Stimulated activated CD8-positive, alpha-beta memory T cell treated with anti-CD3 and anti-CD28 coated beads, Interleukin-12 subunit alpha, Interleukin-12 subunit beta, amount 100 ng/mL, for 1 hour (primary cell): ENCODE measurements around the gene SLC13A5.
"Not testable (repeated sequence)": the region's sequence is repeated elsewhere in the genome, so short reads cannot be mapped to it uniquely, and the experiment has no call there.

Experiments used
- DNase-seq: peaks from one replicate; pipeline ENCODE4 v3.0.0-alpha.2; 2020; ENCODE audit warnings: low read depth

Gene SLC13A5

DNA sequence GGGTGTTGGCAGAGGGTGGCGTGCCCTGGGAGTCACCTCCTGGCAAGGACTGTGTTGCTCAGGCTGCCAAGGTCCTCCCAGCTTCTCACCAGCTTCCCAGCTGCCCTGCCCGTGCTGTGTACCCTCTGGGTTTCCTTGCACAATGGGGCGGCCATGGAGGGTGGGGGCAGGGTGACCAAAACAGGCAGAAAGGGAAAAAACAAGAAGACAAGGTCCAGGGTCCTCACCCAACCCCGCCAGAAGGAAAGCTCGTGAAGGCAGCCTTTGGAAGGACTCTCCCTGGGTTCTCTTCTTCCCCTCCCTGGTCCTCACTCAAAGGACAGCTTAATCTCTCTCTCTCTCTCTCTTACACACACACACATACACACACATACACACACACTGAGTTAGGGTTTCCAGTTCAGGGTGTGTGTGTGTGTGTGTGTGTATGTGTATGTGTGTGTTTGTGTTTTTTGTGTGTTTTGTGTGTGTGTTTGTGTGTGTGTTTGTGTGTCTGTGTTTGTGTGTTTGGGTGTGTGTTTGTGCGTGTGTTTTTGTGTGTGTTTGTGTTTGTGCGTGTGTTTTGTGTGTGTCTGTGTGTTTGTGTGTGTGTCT, 2.0 kb downstream of the SLC13A5 start:
- no peak for DNase-seq

GRCh38 chr17:6710317-6710716, 2.9 kb downstream of the SLC13A5 start:
- DNase-seq, result no peak

GRCh38 chr17:6708357-6708961, 4.7 kb downstream of the SLC13A5 start:
- no peak for DNase-seq

DNA sequence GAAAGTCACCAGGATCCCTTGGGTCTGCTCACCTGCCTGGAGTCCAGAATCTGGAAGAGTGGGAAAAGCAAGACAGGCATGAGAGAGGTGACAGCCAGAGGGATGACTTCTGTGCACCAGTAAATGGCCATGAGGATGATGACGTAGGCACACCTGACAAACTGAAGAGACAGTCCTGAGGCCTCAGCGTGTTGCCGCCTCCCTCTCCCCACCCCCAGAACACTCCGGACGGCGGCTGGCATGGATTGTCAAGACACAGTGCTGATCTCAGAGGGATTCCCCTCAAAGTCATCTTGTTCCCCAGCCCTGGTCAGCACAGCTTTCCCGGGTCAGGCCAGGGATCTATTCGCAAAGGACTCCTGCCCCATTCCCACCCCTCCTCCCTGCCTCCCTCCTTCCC, 6.2 kb downstream of the SLC13A5 start:
- no peak for DNase-seq

DNA sequence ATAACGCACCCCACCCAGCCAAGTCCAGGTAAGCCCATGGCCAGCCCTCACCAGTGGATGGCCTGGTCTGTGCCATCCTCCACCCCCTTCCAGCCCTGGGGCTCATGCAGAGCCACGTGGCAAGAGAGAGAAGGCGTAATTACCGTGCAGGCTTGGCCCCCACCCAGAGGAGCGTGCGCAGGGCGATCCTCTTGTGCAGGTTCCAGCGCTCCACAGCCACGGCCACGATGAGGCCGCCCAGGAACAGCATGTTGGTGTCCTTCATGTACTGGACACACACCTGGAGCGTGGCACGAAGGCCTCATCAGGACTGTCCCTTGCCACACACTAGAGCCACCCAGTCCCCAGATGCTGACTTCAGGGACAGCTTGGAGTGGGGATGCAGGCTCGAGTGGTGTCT, 6.7 kb downstream of the SLC13A5 start:
- DNase-seq, result no peak

- DNase-seq, result no peak
Measured at GRCh38 chr17:6704470-6705052, 8.6 kb downstream of the SLC13A5 start.

GRCh38 chr17:6703751-6704150, 9.4 kb downstream of the SLC13A5 start:
- no peak for DNase-seq

GRCh38 chr17:6702567-6703215, 10.5 kb downstream of the SLC13A5 start:
- DNase-seq, result no peak

- DNase-seq, result peak; percentile 11
Measured at GRCh38 chr17:6701719-6702118, 11.4 kb downstream of the SLC13A5 start.

- no peak for DNase-seq
Measured at GRCh38 chr17:6700948-6701307, 12.2 kb downstream of the SLC13A5 start.

DNA sequence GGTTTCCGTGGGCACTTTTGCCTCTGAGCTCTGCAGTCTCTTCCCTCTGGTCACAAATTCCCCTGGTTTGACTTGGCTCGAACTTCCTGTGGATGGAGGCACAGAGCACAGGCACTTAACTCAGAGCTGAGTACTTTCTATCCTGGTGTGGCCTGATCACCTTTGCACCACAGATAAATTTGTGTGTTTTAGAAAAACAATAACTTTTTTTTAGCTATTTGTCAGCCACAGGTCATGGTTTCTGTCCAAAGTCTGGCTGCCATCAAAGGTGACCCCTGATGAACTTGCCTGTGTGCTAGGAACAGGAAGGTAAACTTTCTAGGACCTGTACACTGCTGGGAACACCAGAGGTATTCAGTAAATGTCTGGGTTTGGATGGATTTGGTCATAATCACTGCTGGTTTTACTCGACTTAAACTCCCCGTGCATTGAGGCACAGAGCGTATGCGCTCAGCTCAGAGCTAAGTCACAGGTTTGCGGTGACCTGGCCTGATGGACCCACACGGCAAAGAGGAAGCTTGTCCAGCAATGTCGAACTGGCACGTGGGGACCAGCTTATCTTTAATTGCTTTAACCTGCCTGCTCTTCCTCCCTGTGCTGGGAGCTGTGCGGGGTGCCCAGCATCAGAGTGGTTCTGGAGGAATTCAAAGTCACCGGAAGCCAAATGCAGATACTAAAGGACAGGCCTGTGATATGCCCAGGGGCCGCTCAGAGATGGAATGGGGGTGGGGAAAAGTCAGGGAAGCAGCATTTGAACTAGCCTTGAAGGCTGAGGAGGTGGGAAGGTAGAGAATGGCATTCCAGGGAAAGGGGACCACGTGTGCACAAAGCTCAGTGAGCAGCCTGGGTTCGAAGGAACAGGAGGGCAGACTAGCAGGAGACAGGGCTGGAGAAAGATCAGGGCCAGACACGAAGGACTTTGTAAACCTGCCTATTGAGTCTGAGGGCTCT, 12.9 kb downstream of the SLC13A5 start:
- DNase-seq, result no peak

DNA sequence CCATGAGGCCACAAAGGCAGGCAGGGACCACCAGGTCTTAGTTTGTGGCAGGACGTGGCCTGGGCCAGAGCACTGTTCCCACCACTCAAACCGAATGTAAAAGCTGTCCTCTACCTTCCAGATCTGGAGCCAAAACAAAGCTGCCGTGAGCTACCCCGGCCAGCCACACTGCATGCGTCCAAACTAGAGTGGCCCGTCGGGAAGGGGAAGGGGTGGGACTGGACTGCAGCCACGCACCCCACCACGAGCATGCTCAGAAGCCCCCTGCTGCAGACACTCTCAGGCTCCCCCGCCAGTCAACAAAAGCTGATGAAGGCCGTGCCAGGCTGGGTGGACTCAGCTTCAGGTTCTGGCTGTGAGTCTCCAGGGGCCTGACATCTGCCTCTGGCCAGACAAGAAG, 15.2 kb downstream of the SLC13A5 start:
- DNase-seq, result no peak

DNA sequence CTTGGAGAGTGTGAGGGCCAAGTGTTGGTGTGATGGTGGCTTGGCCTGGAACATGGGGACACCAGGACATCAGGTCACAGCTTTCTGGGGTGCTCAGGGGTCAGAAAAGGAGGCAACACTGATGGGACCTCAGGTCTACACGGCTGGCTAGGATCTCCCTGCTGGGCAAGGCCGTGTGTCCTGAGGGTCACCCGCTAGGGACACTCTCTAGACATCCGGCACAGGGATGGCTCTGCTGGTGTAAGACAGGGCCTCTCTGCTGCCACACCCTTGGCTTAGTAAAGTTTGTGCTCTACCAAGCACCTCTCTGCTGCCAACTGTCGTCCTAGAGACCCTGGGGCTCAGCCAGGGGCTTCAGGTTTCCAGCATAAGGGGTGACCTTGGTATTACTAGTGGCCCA, 16.3 kb downstream of the SLC13A5 start:
- DNase-seq, result no peak

GRCh38 chr17:6695565-6695964, 17.6 kb downstream of the SLC13A5 start:
- no peak for DNase-seq

DNA sequence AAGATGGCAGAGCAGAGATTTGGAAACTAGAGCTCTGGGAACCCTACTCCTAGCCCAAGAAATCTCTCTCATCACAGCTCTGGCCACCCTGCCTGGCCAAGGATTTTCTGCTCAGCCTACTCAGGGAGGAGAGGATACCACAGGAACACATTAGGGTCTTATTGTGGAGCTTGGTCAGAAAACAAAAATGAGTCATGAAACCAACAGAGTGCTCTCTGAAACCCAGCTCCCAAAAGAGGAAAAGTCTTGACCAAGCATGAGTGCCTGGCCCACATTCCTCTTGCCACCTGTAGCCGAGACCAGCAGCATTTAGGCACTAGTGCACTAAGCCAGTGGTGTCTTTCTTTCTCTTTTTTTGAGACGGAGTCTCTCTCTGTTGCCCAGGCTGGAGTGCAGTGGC, 18.1 kb downstream of the SLC13A5 start:
- DNase-seq, result no peak

GRCh38 chr17:6691958-6692357, 21.2 kb downstream of the SLC13A5 start:
- not testable (repeated sequence) for DNase-seq

GRCh38 chr17:6691546-6691945, 21.6 kb downstream of the SLC13A5 start:
- no peak for DNase-seq

DNA sequence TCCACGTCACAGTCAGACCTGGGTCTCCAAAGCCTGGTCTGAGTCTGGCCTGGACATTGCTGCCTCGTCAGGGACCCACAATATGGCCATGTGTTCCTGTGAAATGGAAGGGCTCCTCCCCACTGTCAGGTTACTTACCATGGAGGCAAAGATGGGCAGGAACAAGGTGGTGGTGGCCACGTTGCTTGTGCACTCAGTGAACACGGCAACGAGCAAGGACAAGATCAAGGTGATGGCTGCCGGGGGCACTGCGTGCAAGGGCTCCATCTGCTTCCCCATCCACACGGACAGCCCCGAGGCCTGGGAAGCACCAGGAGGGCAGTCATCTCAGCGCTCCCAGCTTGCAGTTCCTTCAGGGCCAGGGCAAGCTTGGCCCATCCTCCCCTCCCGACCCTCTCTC, 22.5 kb downstream of the SLC13A5 start:
- no peak for DNase-seq

- no peak for DNase-seq
Measured at GRCh38 chr17:6688944-6689343, 24.2 kb downstream of the SLC13A5 start.

- no peak for DNase-seq
Measured at GRCh38 chr17:6686026-6686425, 27.1 kb downstream of the SLC13A5 start.

DNA sequence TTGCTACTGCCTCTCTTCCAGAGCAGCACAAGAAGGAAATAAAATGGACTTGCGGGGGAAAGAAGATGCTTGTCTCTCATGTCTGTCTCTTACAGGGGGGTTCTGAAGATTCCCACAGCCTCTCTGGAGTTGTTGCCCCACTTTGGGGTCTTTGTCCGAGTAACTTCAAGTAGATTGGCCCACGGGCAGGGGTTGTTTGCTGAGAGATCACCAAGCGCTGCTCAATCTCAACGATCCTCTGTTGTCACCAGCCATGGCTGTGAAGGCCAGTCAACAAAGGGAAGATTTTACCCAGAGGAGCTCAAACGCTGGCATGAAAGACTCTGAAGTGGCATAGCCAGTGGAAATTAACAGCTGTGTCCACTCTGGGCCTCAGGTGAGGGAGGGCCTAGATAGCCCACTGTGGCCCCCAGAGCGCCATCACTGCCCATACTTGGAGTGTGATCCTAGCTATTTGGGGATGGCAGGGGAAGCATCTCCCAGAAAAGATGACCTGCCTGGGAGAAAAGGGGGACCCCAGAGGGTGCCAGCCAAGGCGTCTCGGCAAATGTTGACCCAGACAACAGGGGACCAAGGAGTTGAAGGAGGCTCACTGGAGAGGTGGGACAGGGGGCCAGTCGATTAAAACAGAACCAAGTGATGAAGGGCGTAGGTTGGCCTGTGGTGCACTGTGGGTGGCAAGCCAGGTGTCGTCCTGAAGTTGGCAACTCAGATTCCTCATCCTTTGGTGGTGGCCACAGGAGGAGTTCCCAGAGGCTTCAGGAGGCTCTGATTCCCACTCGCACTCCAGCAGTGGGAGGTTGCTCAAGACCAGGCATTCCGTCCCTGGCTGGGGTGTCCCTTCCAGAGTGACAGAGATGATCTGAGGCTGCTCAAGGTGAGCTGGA, 28.0 kb downstream of the SLC13A5 start:
- no peak for DNase-seq
